Measurements from ENCODE around the gene FLT1. TPM values are rescaled to one million over a fixed set of nuclear protein-coding genes. Genes with fewer than 3 reads are reported as not detected.

Gene FLT1
- total RNA-seq, 1 donor from 2014 or later = 0.81 TPM

DNA sequence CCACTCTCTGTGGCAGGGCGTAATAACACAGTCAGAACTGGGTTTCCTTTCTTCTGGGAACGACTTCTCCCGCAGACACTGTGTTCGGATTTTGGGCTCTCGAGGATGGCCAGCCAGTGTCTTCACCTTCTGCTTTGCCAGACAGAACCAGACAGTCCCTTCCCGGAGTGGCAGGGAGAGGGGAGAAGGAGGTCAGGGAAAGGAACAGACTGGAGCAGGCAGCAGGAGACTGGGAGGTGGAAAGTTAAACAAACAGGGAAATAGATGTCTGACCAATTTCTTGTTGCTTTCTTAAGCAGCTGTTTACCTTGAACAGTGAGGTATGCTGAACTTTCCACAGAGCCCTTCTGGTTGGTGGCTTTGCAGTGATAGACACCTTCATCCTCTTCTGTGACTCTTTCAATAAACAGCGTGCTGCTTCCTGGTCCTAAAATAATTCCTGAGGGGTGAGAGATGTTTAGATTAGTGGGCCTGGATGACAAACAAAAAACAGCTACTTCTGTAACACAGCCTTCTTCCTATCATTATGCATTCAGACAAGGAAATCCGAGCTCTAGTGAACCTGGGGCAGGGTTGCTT lies 137.6 kb downstream of the FLT1 start:
- Mint-ChIP-seq H3K36me3 (ENCODE audit: insufficient read depth) (no peaks in the 10 kb centered on the region), H3K4me1 (ENCODE audit: low read depth) (peaks cover 14% of the 10 kb centered on the region), H3K4me3 (ENCODE audit: low read depth) (no peak overlapping the region), H3K9me3 (ENCODE audit: low read depth) (peaks cover 3% of the 10 kb centered on the region), H3K27ac (peak overlapping the region; percentile 43), H3K27me3 (peaks cover 8% of the 10 kb centered on the region)
- TF ChIP-seq, protein P1, sequence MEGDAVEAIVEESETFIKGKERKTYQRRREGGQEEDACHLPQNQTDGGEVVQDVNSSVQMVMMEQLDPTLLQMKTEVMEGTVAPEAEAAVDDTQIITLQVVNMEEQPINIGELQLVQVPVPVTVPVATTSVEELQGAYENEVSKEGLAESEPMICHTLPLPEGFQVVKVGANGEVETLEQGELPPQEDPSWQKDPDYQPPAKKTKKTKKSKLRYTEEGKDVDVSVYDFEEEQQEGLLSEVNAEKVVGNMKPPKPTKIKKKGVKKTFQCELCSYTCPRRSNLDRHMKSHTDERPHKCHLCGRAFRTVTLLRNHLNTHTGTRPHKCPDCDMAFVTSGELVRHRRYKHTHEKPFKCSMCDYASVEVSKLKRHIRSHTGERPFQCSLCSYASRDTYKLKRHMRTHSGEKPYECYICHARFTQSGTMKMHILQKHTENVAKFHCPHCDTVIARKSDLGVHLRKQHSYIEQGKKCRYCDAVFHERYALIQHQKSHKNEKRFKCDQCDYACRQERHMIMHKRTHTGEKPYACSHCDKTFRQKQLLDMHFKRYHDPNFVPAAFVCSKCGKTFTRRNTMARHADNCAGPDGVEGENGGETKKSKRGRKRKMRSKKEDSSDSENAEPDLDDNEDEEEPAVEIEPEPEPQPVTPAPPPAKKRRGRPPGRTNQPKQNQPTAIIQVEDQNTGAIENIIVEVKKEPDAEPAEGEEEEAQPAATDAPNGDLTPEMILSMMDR (IDR thresholded peaks at IDR 0.05; ENCODE audit: unreplicated experiment) = no peak
- no peak for DNase-seq (ENCODE audit: low spot score, unreplicated experiment)

DNA sequence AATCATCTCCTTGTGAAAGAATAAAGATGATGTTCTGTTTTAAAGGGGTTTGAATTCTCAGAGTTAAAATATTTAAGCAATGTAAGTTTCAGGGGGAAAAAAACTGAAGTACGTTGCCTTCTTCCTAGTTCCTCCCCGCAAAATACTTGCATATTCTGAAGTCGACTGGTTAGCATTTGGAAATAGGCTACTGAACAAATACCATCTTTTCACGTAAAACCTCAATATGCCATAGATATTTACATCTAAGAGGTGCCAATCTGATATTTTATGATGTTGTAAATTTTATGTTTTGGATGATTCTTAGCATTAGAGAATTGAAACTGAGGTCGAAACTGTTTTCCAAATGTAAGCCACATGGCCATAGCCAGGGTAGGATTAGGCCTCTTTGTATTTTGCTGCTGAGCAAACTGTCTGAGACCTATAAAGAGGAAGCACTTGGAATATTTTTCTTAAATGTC lies 138.3 kb downstream of the FLT1 start:
- TF ChIP-seq, protein P1 (IDR thresholded peaks at IDR 0.05; ENCODE audit: unreplicated experiment) = no peak
- no peaks in the 10 kb centered on the region for H3K36me3 Mint-ChIP-seq (ENCODE audit: insufficient read depth)
- DNase-seq (ENCODE audit: low spot score, unreplicated experiment) = no peak
- H3K9me3 Mint-ChIP-seq (ENCODE audit: low read depth) = peaks cover 3% of the 10 kb centered on the region
- H3K4me1 Mint-ChIP-seq (ENCODE audit: low read depth) = peaks cover 14% of the 10 kb centered on the region
- peaks cover 5% of the 10 kb centered on the region for H3K27me3 Mint-ChIP-seq
- no peak overlapping the region for H3K4me3 Mint-ChIP-seq (ENCODE audit: low read depth)
- no peak overlapping the region for H3K27ac Mint-ChIP-seq

DNA sequence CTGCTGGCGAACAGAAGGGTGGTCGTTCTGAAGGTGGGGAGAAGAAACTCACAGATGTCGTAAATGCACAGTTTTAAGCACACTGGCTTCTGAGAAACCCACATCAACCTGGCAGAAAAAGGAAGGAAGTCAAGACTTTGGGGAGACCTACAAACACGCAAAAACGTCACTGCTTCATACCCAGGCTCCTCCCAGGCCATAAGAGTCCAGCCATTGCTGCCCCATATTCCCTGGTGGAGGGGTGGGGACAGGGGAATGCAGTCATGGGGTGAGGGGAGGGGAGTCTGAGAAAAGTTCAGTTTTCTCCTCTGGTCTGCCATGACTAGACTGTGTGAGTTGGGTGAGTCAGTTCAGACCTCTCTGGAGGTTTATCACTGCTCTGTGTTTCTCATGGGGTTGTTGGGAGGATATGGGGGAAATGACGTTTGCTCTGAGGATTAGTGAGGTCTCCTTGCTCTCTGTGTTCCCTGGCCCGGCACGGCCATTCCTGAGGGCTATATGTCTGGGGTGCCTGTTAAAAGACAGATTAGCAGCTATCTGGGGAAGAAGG lies 139.0 kb downstream of the FLT1 start:
- H3K27me3 Mint-ChIP-seq = peaks cover 3% of the 10 kb centered on the region
- no peaks in the 10 kb centered on the region for H3K36me3 Mint-ChIP-seq (ENCODE audit: insufficient read depth)
- H3K9me3 Mint-ChIP-seq (ENCODE audit: low read depth) = peaks cover 3% of the 10 kb centered on the region
- H3K27ac Mint-ChIP-seq = no peak overlapping the region
- DNase-seq (ENCODE audit: low spot score, unreplicated experiment) = no peak
- TF ChIP-seq, protein P1 (IDR thresholded peaks at IDR 0.05; ENCODE audit: unreplicated experiment) = no peak
- peaks cover 14% of the 10 kb centered on the region for H3K4me1 Mint-ChIP-seq (ENCODE audit: low read depth)
- no peak overlapping the region for H3K4me3 Mint-ChIP-seq (ENCODE audit: low read depth)

DNA sequence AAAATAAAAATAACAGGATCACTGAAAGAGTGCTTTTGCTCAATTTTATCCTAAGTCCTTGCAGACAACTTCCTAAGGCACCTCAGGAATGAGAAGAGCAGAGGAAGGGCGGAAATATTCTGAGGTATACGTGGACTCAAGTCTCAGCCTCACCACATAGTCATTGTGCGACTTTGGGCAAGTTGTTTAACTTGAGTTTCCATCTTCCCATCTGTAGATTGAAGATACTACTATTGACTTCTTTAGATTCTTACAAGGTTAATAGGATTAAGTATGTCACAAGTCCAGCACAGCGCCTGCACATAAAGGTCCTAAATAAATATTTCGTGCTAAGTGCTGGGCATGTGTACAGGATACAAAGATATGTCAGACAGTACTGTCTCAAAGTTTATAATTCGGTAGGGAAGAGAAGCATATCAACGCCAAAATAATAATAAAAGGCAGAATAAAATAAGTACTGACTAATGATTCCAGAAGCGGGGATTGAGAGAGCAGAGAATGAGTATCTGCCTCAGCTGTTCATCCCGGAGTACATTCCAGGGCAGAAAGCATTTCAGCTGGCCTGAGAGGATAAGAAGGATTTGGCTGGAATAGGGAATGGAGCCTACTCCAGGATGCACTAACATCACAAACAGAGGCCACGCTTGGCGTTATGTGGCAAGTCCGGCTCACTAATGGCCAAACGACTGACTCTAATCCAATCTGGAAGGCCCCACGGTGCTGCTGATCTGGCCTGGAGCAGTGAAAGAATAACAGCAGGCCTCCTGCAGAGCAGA lies 139.7 kb downstream of the FLT1 start:
- H3K27ac Mint-ChIP-seq = no peak overlapping the region
- no peak for DNase-seq (ENCODE audit: low spot score, unreplicated experiment)
- H3K9me3 Mint-ChIP-seq (ENCODE audit: low read depth) = peaks cover 3% of the 10 kb centered on the region
- no peak overlapping the region for H3K4me3 Mint-ChIP-seq (ENCODE audit: low read depth)
- H3K27me3 Mint-ChIP-seq = peaks cover 3% of the 10 kb centered on the region
- no peaks in the 10 kb centered on the region for H3K36me3 Mint-ChIP-seq (ENCODE audit: insufficient read depth)
- peaks cover 14% of the 10 kb centered on the region for H3K4me1 Mint-ChIP-seq (ENCODE audit: low read depth)
- TF ChIP-seq, protein P1 (IDR thresholded peaks at IDR 0.05; ENCODE audit: unreplicated experiment) = no peak

DNA sequence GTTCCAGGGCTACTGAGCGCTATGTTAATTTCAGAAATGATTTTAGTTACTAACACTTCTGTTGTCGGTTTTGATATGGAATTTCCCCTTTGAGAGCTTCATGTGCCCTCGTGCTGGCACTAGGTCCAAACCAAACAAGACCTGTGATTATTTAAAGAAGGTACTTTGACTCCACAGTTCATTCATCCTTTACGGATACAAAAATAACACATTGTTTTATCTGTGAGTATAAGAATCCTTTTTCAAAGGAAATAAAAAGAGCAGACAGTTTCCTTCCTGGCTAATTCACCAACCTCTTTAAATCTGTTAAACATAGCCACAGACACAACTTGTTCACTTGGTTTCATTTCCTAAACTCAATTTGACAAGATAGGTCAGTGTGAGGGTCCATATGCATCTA lies 141.2 kb downstream of the FLT1 start:
- Mint-ChIP-seq H3K4me1 (ENCODE audit: low read depth) (peaks cover 13% of the 10 kb centered on the region), H3K27ac (no peak overlapping the region), H3K9me3 (ENCODE audit: low read depth) (peaks cover 3% of the 10 kb centered on the region), H3K27me3 (peaks cover 5% of the 10 kb centered on the region), H3K36me3 (ENCODE audit: insufficient read depth) (no peaks in the 10 kb centered on the region), H3K4me3 (ENCODE audit: low read depth) (no peak overlapping the region)
- TF ChIP-seq, protein P1 (IDR thresholded peaks at IDR 0.05; ENCODE audit: unreplicated experiment) = no peak
- no peak for DNase-seq (ENCODE audit: low spot score, unreplicated experiment)

Data from progenitor cell of endocrine pancreas (in vitro differentiated cells).